HG02884 (cell line): ENCODE results near the gene ROBO1.
"Not testable (repeated sequence)": the region's sequence is repeated elsewhere in the genome, so short reads cannot be mapped to it uniquely, and the experiment has no call there.

Experiments used
- ATAC-seq: cut with Tn5 transposase; IDR thresholded peaks from one replicate; pipeline ENCODE4 v1.9.1; 2021; ENCODE audit warnings: mild to moderate bottlenecking, moderate library complexity; ENCODE audit not compliant: unreplicated experiment

ROBO1 gene

DNA sequence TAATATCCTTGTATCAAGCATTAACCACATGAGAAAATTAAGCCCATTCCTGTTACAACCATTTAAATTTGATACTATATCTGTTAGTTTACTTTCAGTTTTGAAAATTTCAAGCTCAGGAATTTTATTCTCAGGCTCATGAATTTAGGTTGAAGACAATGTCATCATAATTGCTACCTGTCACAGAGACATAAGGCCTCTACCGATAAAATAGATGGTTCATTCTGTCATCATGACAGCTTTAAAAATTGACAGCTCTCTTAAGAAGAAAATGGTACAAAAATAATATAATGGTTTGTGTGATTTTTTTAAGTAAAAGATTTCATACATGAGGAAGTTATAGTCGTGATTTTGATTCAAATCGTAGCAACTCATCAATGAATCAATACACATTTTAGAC lies 1003.2 kb downstream of the ROBO1 start:
- ATAC-seq = no peak

DNA sequence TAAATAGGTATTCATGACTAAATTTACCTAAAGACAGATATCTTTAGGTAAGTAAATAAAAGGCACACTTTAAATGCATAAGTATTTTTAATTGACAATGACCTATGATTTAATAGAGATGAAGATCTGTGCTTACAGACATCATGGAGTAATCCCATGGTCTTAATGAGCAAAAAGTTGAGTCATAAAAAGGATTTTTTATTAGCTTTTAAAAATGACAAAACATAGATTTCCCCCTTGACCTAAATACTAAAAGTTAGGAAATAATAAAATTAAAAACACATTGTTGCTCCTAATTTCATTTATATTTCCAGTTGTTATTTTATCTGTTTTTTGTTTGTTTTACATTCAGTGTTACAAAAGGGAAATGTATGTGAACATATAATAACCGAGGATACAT lies 1005.7 kb downstream of the ROBO1 start:
- no peak for ATAC-seq

DNA sequence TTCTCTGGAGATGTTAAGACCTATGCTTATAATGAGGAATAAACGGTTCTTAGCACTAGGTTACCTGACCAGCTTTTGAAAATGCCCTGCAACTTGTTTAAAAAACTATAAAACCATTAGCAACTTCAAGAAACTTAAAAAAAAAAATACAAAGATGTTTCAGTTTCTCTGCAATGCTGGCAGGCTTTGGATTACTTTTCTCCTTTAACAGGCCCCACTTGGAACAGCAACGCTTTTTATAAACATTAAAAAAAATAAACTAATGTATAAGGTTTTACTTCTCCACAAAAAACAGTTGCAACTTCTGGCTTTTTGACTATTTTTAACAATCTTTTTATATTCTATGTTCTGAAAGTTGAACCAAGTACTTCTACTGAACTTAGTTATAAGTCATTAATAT lies 1006.7 kb downstream of the ROBO1 start:
- ATAC-seq = no peak

DNA sequence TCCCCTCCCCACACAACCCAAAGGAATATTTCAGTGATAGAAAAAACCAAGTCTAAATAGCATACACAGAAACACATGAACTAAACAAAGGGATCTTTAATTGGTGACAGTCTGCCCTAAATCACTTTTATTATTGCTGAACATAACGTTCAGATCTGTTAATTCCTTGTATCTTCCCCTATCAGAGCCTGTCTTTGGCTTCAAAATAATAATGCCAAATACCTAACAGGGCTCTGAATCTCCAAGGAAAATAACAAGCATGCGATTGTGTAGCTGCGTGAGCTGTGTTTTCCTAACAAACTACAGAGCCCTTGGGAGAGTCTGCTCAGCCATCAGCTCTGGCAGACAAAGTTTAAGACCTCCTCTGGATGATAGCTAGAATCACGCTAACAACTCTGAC lies 1010.1 kb downstream of the ROBO1 start:
- ATAC-seq = no peak

DNA sequence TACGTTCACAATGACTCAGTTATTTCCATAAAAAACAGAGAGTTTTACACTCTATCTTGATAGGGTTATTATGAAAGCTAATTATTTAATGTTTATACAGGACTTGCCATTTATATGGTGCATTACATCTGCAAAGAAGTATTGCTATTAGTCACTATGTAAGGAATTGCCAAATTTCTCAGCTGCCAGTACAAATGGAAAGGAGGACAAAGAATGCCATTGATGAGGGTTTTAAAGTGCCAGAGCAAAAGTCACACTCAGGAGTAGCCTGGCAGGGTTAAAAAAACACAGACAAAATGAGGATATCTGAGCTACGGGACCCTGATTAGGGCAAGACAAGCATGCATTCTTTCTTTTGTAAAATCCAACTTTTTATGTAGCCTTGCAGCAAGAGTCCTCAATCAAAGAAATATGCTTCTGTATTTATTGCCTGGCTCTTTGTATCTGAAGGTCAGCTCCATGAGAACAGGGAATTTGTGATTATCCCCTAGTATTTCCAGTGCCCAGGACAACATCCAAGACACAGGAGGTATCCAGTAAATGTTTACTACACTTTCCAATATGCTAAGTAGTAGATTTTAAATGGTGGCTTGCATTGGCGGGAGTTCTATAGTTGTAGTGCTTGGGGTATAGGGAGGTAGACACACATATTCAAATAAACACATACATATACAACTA lies 1013.6 kb downstream of the ROBO1 start:
- ATAC-seq = no peak

DNA sequence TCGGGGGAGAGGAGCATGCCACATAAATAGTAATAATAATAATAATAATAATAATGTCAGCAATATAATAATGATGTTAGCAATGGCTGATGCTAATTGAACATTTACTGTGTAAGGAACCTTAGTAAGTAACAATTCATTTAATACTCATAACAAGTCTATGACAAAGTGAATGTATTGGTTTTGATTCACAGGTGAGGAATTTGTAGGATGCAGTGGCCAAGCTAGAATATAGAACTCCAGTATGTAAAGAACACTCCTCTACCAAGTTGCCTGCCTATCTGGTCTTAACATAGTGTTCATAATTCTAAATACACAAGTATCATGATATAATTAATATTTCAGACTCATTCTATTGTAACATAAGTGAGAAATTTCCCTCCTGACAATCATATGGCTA lies 1016.5 kb downstream of the ROBO1 start:
- ATAC-seq = no peak

DNA sequence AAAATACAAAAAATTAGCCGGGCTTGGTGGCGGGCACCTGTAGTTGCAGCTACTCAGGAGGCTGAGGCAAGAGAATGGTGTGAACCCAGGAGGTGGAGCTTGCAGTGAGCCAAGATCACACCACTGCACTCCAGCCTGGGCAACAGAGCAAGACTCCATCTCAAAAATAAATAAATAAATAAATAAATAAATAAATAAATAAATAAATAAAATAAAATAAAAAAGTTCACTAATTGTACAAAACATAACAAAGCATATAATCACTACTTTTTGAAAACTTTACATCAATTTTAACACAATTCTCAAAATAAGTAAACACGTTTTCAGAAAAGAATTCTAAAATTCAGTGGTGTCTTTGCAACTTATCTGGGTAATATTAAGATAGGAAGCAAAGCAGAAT lies 1017.5 kb downstream of the ROBO1 start:
- ATAC-seq = not testable (repeated sequence)

DNA sequence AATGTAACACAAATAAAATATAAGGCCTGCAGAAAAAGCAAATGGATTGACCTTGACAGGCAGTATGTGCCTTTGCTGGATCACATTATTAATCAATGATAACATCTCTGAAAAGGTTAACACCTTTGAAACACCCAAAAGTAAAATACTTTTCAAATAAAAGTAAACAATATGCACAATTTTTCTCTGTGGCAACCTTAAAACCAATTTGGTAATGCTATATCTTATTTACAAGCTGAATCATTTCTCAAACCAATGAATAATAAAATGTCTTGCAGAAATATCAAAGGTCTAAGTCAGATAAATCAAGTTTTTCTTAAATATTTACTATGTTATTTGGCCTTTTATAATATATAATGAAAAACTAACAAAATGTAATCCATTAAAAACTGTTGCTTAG lies 1018.7 kb downstream of the ROBO1 start:
- no peak for ATAC-seq

DNA sequence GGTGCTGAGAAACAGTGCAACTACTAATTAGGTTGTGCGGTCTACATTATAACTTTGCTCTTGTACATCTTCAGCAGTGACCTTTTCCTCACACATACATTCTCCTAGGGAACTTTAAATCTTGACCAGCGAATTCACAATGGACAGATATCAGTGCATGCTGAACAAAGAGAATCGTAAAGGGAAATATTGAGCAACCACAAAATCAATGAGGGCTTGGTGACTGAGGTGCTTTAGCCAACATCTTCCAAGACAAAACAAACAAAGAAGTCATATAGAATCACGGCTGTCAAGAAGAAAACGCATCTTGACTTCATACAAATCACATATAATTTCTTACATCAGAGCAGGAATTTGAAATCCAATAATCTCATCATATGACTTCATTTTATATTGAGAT lies 1022.0 kb downstream of the ROBO1 start:
- ATAC-seq = no peak

DNA sequence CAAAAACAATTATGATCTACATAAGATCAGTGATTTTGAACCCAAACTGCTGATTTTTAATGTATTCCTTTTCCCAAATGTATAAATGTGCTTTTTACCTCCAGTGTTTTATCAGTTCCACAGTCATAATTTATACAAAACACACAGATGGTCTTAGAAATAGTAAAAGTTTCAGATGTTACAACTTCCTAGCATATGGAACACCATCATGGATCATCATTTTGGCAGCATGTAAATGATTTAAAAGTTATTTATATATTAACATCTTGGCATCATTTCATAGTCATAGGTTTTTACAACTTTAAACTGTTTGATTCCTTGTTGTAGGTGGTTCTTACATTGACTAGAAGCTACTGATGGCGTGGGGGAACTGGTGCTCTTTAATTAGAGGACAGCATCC lies 1025.3 kb downstream of the ROBO1 start:
- no peak for ATAC-seq

DNA sequence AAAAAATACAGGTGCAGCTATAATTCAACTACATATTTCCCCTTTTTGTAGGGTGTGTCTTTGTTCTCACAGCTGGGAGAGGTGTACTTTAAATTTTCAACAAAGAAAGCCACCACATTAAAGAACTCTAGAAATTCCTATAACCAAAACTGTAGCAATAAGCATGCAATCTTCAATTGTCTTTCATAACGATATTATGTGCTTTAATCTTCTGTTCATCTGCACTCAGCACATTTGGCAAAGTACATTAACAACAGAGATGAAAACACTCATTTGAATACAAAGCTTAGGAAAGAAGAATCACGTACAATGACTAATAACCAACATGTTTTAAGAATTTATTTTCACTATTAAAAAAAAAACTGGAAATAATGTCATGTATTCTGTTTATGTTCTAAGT lies 1025.8 kb downstream of the ROBO1 start:
- no peak for ATAC-seq

DNA sequence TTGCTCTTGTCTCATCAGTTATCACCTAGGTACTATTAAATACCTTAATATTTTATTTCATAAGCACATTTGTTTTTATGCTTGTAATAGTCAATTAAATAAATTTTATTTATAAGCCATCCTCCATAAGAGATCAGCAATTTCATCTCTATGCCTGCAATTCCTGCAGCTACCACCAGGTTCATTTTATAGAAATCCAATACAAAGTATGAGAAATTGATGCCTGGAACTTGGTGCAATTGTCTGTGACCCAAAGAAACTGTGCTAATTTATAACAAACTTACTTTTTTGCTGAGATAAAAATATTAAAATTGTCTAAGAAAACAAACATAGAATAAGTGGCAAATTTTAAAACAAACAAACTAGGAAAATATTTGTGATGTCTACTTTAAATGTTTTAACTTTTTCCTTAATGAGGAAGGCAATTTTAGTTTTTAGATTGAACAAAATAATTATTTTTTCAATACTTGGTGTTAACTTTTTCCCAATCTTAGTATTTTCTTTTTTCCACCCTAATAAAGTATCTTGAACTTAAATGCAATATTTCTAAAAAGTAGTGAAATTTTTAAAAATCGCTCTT lies 1026.6 kb downstream of the ROBO1 start:
- ATAC-seq = no peak

DNA sequence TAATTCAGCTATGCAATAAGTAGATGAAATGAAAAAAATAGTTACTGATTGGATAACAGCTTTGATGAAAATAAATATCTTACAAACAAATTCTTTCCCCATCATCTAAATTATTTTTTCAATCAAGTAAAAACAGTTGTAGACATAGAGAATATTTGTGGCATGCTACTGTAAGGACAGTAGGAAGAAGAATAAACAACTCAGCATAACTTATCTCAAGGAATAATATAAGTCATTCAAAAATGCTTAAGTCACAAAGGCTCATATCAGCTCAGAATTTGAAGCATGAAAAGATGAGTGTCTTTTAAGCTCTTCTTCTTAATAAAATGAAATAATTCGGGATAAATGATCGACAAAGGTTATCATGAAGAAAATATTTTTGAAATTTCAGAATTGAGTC lies 1029.0 kb downstream of the ROBO1 start:
- ATAC-seq = no peak

DNA sequence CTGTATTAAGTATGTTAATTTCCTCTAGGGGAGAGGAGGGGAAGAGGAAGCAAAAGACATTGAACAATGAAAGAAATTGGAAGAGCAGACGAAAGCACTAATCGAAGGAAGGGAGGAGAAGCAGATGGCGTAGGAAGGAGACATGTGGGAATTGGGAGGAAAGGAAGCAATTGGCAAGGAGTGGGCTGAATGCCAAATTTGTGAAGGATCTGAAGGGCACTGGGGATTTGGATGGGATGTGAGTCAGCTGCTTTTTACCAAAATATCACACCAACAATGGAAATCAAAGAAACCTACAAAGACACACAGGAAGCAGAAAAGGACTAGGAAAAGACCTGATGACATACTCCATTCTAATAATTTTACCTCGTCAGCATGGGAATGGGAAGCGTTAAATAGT lies 1029.8 kb downstream of the ROBO1 start:
- ATAC-seq = no peak

DNA sequence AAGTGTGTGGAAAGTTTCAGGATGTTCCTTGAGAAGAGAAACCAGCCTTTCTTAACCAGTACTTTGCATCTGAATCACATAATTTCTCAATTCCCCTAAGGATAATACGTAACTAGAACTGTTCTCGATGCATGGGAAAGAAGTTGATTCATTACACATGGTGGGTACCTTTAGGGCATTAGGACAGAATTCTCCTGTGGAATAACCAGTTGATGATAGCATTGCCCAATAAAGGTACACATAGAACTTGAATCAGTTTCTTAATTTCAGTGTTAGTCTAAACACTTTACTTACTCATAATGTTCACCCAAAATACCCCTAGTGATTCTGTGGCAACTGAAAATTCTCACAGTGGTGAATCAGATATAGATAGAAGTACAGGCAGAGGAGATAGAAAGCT lies 1030.9 kb downstream of the ROBO1 start:
- ATAC-seq = no peak

DNA sequence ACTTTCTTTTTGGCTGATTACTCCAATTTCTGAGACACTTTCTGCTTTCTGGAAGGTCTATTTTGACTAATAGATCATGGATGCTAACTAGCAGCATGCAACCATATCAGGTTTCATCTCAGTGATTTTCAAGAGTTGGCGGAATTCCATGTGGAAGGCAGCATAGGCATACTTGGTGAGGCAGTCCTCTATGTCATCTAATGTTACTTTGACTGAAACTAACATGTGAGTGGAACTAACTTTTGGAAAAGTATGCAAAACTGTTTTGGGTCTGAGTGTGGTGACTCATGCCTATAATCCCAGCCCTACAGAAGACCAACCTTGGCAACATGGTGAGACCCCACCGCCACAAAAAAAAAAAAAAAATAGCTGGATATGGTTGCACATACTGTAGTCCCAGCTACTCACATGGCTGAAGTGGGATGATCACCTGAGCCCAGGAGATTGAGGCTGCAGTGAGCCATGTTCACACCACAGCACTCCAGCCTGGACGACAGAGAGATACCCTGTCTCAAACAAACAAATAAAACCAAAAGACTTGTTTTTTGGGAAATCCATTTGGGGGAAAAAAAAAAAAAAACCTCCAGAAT lies 1033.7 kb downstream of the ROBO1 start:
- ATAC-seq = no peak

DNA sequence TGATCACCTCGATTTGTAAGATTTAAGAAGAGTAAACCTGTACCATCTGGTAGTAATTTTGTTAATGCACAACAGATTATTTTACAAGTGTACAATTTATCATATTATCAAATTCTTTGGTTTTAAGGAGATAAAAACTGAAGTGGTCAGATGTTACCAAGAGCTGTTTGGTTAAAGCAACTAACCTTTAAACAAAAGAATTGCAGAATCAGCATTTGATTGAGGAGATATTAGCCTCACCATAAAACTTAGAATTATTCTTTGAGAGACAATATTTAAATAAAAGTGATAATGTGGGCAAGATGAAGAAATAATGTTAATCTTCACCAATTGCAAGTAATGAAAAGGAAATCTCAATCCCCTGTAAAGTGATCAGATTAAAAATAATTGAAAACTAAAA lies 1034.9 kb downstream of the ROBO1 start:
- no peak for ATAC-seq

DNA sequence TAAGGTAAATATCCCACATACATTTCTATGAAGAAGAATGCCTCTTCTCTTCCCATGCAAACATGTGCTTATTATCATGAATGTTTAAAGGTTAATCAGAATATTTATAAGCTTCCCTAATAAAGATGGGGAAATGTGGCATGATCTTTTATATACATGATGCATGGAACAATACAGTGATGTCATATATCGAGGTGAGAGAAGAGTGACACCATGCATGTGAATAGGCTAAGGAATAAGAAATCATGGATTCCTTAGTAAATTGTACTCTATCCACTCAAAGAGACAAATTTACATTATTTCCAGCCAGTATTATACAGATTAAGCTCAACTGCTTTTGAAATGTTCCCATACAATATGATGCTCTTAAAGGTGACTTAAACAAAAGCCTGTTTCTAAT lies 1035.3 kb downstream of the ROBO1 start:
- no peak for ATAC-seq

DNA sequence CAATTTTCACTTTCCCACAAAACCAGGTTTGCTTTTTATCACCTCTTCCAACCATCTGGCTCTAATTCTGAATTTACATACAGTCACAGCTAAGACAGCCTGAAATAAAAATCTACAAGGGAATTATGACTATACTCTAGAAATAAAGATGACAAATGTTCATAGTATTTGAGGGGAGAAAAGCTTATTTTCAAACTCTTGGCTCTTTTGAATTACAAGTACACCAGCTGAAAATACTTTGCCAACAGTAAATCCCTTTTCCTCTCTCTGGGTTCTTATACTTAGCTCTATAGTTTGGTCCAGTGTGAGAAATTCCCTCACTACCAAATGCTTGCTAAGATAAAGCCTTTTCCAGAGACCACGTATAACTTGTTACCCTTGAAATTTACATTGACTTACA lies 1037.9 kb downstream of the ROBO1 start:
- no peak for ATAC-seq

DNA sequence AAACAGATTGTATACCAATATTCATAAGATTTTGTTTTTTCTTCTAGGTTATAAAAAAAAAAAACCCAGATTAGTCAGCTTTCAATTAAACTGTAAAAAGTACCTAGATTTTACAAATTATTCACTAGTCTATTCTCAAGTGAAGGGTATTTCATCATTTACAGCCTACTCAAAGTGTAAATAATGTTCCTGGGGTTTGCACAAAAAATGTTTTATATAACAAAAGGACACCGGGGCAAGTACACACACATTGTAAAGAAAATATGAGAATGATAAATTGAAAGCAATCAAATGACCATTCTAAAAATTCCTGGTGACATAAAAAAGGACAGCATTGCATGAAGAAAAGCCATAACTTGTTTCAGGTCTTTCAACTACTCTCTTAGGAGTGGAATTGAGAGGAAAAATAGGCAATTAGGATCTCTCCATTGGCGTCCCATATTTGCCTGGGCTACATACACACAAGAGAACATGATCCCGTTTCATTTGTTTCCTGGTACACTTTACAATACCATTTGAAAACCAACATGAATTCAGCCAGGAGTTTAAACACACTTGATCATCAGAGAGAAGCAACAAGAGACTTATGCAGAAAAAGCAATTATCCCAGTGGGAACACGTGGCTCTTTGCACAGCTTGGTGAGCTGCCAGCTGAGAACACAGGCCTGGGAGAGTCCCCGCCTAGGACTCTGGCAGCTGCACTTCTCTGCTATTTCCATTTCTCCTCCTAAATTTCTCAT lies 1039.2 kb downstream of the ROBO1 start:
- no peak for ATAC-seq

DNA sequence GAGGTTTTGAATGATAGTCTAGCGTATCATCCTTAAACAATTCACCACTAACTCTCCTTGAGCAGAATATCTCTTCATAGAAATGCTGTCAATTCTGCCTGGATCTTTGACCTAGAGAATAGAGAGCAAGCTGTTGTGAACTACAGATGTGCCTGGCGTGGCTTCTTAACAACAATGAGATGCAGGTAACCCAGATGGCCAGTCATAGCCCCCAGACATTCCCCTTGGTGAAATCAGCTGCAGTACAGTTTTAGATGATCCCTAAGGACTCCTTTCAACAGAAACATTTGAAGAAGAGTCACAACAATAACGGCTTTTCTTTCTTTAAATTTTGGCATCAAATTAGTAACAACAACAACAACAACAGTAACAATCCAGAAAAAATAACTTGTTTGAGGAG lies 1041.3 kb downstream of the ROBO1 start:
- ATAC-seq = no peak

DNA sequence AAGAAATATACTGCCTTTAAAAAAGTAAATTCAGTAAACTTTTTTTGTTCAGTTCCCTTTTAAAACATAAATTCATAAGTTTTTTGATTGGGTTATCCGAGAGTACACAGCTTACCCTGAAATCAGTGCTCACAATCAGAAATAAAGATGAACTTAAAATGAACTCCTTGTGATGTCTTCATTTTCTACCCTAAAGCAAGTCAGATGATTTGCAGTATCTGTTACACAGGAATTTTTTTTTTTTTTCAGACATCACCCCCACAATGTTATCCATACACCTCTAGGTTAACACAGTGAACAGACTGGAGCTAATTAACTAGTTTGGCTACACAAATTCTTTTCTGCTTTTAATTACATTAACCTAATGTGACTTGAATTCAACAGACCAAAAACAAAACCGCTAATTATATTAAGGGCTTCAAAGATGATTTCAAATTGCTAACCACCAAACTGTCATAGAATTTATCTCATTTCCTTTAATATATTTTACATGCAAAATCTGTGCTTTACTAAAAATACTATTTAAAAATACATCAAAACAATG lies 1042.0 kb downstream of the ROBO1 start:
- no peak for ATAC-seq
